Measurements from ENCODE around the gene GRIK2.
A peak's percentile ranks its signal among the peaks of the same experiment; 100 is the strongest.
"Not testable (repeated sequence)": the region's sequence is repeated elsewhere in the genome, so short reads cannot be mapped to it uniquely, and the experiment has no call there.

Gene GRIK2

DNA sequence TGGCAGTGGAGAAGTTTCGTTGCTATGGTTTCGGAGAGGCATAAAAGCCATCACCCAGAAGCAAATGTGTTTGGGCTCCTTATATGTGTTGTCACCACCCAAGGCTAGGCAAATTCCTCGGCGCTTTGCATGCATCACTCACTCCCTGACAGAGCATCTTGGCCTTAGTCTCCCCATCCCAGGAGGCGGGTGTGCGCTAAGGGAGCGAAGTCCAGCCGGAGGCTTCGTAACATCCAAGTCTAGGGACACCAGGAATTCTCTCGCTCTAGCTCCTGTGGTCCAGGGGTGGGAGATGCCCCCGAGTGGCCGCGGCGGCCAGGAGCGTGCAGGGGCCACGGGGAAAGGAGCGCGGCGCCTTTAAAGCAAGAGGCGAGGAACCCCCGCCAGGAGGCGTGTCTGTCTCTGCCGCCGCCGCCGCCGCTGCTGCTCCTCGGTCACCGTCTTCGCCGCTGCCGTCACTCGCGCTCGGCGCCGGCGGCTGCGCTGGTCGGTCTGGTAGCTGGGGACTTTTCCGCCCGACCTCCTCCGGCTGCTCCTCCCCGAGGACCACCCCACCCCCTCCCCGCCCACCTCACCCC is at the start of gene GRIK2:
Gene GRIK2 (plus strand): TSS at position 458 of the 578 bp plus-strand sequence.
- no peak for TF ChIP-seq JUND (IDR thresholded peaks at IDR 0.05; ENCODE audit: low read depth)
- in situ Hi-C loops (cut with HindIII; ENCODE audit: low pct_unique_long_range_greater_than_20kb, low sequenced_read_pairs) = no loop called here
- DNase-seq (ENCODE audit: low read depth in 1 of 2, low spot score in 1 of 2) = peak; percentile 41 to 50

DNA sequence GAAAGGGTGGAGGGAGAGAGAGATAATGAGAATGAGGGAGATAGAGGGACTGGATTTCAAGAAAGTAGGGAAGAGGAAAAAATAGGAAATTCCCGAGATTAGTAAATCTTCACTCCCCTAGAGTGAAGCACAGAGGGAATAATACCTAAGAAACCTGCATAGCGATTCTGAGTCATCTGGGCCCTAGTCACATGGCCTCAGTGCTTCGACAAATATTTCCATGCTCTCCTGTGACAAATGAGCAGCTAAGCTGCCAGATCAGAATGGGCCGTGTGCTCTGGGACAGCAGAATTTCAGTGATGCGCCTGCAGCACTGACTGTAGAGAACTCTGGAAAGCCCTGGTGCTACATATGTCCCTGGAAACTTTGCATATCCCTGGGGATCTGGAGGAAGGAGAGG is 48.6 kb upstream of the GRIK2 start:
- in situ Hi-C loops (cut with HindIII; ENCODE audit: low pct_unique_long_range_greater_than_20kb, low sequenced_read_pairs) = no loop called here

DNA sequence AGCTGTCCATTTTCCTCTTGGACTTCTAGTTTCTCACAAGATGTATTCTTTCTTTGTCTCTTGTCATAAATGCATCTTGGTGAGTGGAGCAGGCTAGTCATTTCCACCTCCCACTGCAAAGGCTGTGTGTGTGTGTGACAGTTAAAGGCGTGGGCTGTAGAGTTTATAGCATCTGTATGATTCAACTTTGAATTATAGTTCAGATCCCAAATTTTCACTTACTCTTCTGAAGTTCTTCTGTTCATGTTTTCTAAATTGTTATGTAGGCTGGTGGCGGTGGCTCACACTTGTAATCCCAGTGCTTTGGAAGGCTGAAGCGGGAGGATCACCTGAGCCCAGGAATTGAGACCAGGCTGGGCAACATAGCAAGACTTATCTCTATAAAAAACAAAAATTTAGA is 44.7 kb upstream of the GRIK2 start:
- in situ Hi-C loops (cut with HindIII; ENCODE audit: low pct_unique_long_range_greater_than_20kb, low sequenced_read_pairs) = no loop called here
- TF ChIP-seq JUND (IDR thresholded peaks at IDR 0.05; ENCODE audit: low read depth) = no peak
- no peak for DNase-seq (ENCODE audit: low read depth in 1 of 2, low spot score in 1 of 2)

More for the DNA sequence above, 48.6 kb upstream of the GRIK2 start:
- TF ChIP-seq JUND (IDR thresholded peaks at IDR 0.05; ENCODE audit: low read depth) = no peak
- no peak for DNase-seq (ENCODE audit: low read depth in 1 of 2, low spot score in 1 of 2)

DNA sequence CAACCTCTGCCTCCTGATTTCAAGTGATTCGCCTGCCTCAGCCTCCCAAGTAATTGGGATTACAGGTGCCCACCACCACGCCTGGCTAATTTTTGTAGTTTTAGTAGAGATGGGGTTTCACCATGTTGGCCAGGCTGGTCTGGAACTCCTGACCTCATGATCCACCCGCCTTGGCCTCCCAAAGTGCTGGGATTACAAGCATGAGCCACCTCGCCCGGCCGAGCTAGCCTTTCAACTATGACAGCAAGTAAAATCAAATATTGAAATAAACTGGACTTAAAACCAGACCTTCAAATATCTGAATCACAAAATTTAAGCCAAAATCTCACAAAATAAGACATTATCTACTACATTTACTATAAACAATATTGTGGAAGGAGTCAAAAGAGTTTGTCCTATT is 42.9 kb upstream of the GRIK2 start:
- DNase-seq (ENCODE audit: low read depth in 1 of 2, low spot score in 1 of 2); in situ Hi-C loops (cut with HindIII; ENCODE audit: low pct_unique_long_range_greater_than_20kb, low sequenced_read_pairs): not testable (repeated sequence)

DNA sequence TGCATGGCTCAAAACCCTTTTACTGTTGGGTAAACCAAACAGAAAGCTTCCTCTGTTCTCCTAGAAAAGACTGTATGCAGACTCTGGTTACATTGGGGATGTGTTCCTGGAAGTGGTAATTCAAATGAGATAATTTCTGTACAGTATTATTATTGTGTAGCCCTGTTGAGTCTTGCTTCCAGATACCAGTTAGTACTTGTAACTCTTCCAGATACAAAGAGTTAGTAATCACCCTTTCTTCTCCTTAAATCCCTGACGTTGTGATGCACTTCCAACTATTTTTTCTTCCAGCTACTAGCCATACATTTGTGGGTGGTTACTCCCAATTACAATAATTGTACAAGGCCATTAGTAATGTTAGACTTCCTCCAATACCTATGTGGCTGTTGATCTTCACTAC is 42.3 kb upstream of the GRIK2 start:
- no peak for DNase-seq (ENCODE audit: low read depth in 1 of 2, low spot score in 1 of 2)
- TF ChIP-seq JUND (IDR thresholded peaks at IDR 0.05; ENCODE audit: low read depth) = no peak
- in situ Hi-C loops (cut with HindIII; ENCODE audit: low pct_unique_long_range_greater_than_20kb, low sequenced_read_pairs) = no loop called here

DNA sequence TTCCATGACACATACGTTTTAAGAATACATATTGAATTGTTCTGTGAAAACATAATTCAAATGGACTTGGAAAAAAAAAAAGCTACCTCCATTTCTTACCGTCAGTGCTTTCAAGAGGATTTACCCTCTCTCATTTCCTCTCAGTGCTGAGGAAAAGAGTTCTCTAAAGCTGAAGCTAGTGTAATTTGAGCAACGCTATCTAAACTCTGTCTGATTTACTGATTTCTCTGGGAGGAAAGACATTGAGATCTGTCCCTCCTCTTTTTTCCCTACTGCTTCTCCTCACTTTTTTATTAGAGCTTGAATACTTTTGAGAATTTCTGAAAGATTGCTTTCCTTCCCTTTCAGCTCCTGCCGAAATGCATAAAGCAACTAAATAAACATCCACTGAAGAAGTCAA is 41.2 kb upstream of the GRIK2 start:
- no peak for DNase-seq (ENCODE audit: low read depth in 1 of 2, low spot score in 1 of 2)
- in situ Hi-C loops (cut with HindIII; ENCODE audit: low pct_unique_long_range_greater_than_20kb, low sequenced_read_pairs) = no loop called here
- no peak for TF ChIP-seq JUND (IDR thresholded peaks at IDR 0.05; ENCODE audit: low read depth)

DNA sequence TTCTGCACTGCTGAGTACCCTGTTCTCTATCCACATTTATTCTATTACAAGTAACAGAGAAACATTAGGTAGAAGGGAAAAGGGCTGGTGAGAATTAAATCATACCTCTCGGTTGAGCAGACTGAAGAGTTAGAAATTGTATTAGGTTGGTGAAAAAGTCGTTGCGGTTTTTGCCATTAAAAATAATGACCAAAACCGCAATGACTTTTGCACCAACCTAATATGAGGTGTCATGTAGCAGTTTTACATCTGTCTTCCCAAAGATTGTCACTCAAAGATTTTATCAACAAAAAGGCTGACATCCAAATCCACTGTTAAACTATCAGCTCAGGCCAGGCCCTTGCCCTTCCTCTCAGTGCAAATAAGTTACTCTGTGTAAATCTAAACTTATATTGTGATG is 28.3 kb upstream of the GRIK2 start:
- TF ChIP-seq JUND (IDR thresholded peaks at IDR 0.05; ENCODE audit: low read depth) = no peak
- no peak for DNase-seq (ENCODE audit: low read depth in 1 of 2, low spot score in 1 of 2)
- in situ Hi-C loops (cut with HindIII; ENCODE audit: low pct_unique_long_range_greater_than_20kb, low sequenced_read_pairs) = no loop called here

DNA sequence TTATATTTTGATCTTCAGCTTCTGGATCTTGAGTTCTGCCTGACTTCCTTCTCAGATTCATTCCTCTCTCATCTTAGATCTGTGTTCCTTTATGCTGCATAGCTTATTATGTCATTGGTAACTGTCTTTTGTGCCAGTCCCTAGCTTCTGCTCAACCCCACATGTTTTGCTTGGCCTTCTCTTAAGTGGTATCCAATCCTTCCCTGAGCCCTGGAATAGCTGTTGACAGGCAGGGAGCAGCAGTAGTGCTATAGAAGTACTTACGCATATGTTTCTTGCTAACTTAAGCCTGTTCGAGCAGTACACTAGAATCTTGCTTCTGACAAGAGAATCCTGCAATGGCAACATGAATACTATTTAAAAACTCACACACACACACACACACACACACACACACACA is 13.6 kb upstream of the GRIK2 start:
- DNase-seq (ENCODE audit: low read depth in 1 of 2, low spot score in 1 of 2) = no peak
- TF ChIP-seq JUND (IDR thresholded peaks at IDR 0.05; ENCODE audit: low read depth) = no peak
- in situ Hi-C loops (cut with HindIII; ENCODE audit: low pct_unique_long_range_greater_than_20kb, low sequenced_read_pairs) = no loop called here

DNA sequence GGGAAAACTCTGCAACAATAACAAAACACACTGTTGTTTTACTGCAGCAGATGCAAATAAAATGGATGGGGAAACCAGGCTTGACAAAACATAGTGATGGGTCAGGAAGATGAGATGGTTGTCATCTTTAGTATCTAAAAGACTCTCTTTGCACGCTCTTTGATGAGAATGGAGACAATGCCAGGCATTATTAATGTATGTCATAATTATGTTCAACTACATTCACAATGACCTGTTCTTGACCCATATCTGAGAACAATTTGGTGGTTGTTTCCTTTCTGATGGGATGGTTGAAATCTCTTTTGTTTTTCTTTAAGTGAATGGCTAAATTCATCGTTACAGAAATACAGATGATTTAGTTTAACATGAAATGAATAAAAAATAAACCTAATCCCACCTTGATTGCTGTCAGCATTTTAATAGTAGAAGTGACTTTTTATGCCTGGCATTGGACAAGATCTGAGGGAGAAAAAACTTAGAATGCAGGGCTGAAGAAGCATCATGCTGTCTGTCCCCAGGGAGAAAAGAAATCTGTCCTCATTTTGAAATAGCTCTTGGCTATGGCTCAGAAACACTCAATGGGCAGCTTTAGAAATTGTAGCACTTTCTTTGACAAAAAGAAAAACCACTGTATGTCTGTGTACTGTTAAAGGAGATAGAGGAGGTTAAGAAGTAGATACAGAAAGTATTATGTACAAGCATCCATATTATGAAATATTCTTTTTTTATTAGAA is 12.4 kb upstream of the GRIK2 start:
- no peak for DNase-seq (ENCODE audit: low read depth in 1 of 2, low spot score in 1 of 2)
- no peak for TF ChIP-seq JUND (IDR thresholded peaks at IDR 0.05; ENCODE audit: low read depth)
- in situ Hi-C loops (cut with HindIII; ENCODE audit: low pct_unique_long_range_greater_than_20kb, low sequenced_read_pairs) = no loop called here

DNA sequence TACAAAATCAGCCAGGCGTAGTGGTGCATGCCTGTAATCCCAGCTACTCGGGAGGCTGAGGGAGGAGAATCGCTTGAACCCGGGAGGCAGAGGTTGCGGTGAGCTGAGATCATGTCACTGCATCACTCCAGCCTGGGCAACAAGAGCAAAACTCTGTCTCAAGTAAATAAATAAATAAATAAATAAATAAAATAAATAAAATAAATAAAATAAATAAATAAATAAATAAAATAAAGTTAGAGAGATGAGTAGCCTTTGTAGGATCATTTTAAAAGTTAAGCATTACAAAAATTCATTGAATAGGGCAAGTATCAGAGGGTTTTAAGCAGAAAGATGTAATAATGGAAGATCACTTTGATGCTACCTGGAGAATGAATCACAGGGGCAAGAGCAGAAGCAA is 9.8 kb upstream of the GRIK2 start:
- in situ Hi-C loops (cut with HindIII; ENCODE audit: low pct_unique_long_range_greater_than_20kb, low sequenced_read_pairs); DNase-seq (ENCODE audit: low read depth in 1 of 2, low spot score in 1 of 2): not testable (repeated sequence)

DNA sequence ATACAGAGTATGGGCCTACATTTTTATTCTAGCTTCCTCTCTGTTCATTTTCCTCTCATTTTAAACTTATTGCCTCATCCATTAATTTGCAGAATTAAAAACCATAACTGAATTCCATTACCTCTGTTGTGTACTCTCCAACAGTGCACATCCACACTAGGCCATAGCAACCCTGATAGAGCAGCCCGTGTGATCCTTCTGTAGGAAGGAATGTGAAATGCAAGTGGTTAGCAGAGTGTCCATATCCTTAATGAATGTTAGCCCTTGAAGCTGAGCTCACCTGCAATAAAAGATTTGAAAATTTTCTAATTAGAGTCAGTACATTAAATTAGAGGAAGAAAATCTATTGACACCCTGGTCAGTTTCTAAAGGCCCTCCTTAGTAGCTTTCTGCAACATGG is 6.5 kb upstream of the GRIK2 start:
- peak in 1 of 2 experiments; percentile 42 for DNase-seq (ENCODE audit: low read depth in 1 of 2, low spot score in 1 of 2)
- in situ Hi-C loops (cut with HindIII; ENCODE audit: low pct_unique_long_range_greater_than_20kb, low sequenced_read_pairs) = no loop called here
- TF ChIP-seq JUND (IDR thresholded peaks at IDR 0.05; ENCODE audit: low read depth) = no peak

DNA sequence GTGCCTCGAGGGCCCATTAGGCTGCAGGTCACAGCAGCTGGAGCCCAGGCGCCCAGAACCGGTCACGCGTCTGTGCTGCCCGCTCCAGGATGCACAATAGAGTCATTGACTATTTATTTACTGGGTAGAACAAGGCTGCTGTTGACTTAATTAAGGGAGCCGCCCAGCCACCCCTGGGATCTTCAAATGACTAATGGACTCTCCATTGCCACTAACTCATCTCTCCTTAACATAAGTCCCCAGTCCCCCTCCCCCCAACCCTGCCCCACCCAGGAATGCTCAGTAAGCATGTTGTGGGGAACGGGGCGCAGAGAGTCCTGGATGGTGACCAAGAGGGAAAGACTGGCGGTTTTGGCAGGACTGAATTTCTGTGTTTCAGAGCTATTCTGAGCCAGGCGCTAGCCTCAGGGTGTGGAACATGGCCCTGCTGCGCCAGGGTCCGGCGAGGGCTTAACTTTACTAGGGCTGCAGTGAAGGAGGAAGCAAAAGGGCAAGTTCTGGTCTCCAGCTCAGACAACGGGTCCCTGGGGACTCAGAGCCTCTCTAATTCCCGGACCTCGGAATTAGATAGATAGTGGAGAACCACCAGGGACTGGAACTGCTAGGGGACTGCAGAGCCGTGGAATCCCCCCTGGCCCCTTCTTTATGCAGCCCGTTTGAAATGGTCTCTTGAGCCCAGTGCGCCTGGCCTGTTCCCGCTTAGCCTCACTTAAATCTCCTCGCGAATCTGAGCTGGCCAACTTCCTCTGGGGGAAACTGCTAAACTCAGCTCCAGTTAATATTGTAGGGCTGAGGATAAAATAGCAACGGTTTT is 1.5 kb upstream of the GRIK2 start:
- DNase-seq (ENCODE audit: low read depth in 1 of 2, low spot score in 1 of 2) = no peak
- in situ Hi-C loops (cut with HindIII; ENCODE audit: low pct_unique_long_range_greater_than_20kb, low sequenced_read_pairs) = no loop called here

DNA sequence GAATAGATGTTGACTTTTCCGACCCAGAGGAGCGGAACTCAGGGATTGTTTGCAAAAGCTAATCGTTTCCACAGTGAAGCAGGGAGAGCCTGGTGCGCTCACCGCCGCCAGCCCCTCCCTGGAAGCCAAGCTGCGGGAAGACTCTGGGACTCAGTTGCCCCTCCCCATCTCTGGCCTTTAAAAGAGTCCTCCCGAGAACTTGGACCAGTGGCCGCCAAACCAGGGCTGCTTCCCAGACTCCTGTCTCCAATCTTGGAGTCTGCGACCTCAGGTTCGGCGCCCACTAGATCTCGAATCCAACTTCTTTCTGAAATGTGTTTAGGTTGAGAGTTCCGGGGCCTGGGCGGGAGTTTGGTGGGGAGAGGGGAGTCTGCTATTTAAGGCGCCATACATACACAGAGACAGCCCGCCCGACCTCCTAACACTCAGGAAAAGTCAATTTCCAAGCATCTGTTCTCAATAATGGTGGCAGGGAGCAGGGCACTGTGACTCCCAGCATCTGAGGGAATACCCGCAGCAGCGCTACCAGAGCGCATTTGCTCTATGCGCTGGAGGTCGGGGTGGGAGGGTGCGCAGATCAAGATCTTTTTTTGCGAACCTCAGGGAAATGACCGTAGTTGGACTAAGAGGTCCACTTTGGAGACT is 800 bp upstream of the GRIK2 start:
- TF ChIP-seq JUND (IDR thresholded peaks at IDR 0.05; ENCODE audit: low read depth) = no peak
- in situ Hi-C loops (cut with HindIII; ENCODE audit: low pct_unique_long_range_greater_than_20kb, low sequenced_read_pairs) = no loop called here

More for the DNA sequence above, 1.5 kb upstream of the GRIK2 start:
- no peak for TF ChIP-seq JUND (IDR thresholded peaks at IDR 0.05; ENCODE audit: low read depth)

More for the DNA sequence above, 800 bp upstream of the GRIK2 start:
- no peak for DNase-seq (ENCODE audit: low read depth in 1 of 2, low spot score in 1 of 2)
